ENCODE data around the gene MAPK8.

The MAPK8 gene

GRCh38 chr10:48464121-48464870 is 157.8 kb downstream of the MAPK8 start:
- no peak for DNase-seq (ENCODE audit: extremely low spot score)
- CTCF ChIA-PET: no interaction called here
- POLR2A ChIA-PET: interaction anchor here (0.8 kb wide), 1 partner anchor 60 kb away, joined by 3 read pairs; no protein-coding TSS in a partner anchor
- no peak for TF ChIP-seq FOXM1 (IDR thresholded peaks at IDR 0.05; ENCODE audit: borderline replicate concordance)
- TF ChIP-seq FOXK2 (IDR thresholded peaks at IDR 0.05): no peak
- no peak for TF ChIP-seq ELF4 (IDR thresholded peaks at IDR 0.05)
- no peak for TF ChIP-seq ZNF384 (IDR thresholded peaks at IDR 0.05)
- no peak for TF ChIP-seq SUZ12 (IDR thresholded peaks at IDR 0.05)
- TF ChIP-seq FOXA1 (IDR thresholded peaks at IDR 0.05): no peak
- TF ChIP-seq TARDBP (IDR thresholded peaks at IDR 0.05): no peak
- no peak for TF ChIP-seq L3MBTL2 (conservative IDR thresholded peaks at IDR 0.05)
- no peak for TF ChIP-seq BHLHE40 (IDR thresholded peaks at IDR 0.05; ENCODE audit: borderline replicate concordance)
- no peak for TF ChIP-seq PKNOX1 (IDR thresholded peaks at IDR 0.05)
- TF ChIP-seq NFRKB (IDR thresholded peaks at IDR 0.05): no peak
- TF ChIP-seq ARNT (IDR thresholded peaks at IDR 0.05): no peak
- TF ChIP-seq HDGF (IDR thresholded peaks at IDR 0.05; ENCODE audit: borderline replicate concordance): no peak
- no peak for TF ChIP-seq CTBP1 (IDR thresholded peaks at IDR 0.05; ENCODE audit: borderline replicate concordance)

- CTCF ChIA-PET: no interaction called here
- TF ChIP-seq NFRKB (IDR thresholded peaks at IDR 0.05): no peak
- TF ChIP-seq ELF4 (IDR thresholded peaks at IDR 0.05): no peak
- DNase-seq (ENCODE audit: extremely low spot score): no peak
- POLR2A ChIA-PET: no interaction called here
Measured at GRCh38 chr10:48464871-48465736, 158.6 kb downstream of the MAPK8 start.

- DNase-seq (ENCODE audit: extremely low spot score): no peak
- TF ChIP-seq SUZ12 (IDR thresholded peaks at IDR 0.05) (no peak), L3MBTL2 (conservative IDR thresholded peaks at IDR 0.05) (no peak), ELF4 (IDR thresholded peaks at IDR 0.05) (no peak)
- ChIA-PET POLR2A (no interaction called here), CTCF (no interaction called here)
Measured at GRCh38 chr10:48465860-48466521, 159.5 kb downstream of the MAPK8 start.

GRCh38 chr10:48466611-48467240 is 160.2 kb downstream of the MAPK8 start:
- DNase-seq (ENCODE audit: extremely low spot score): no peak
- ChIA-PET POLR2A (no interaction called here), CTCF (no interaction called here)
- TF ChIP-seq FOXM1 (IDR thresholded peaks at IDR 0.05; ENCODE audit: borderline replicate concordance): no peak
- TF ChIP-seq ELF4 (IDR thresholded peaks at IDR 0.05): no peak
- no peak for TF ChIP-seq L3MBTL2 (conservative IDR thresholded peaks at IDR 0.05)
- TF ChIP-seq NFRKB (IDR thresholded peaks at IDR 0.05): no peak
- no peak for TF ChIP-seq LEF1 (IDR thresholded peaks at IDR 0.05; ENCODE audit: borderline replicate concordance)
- no peak for TF ChIP-seq SP1 (IDR thresholded peaks at IDR 0.05)
- TF ChIP-seq BHLHE40 (IDR thresholded peaks at IDR 0.05; ENCODE audit: borderline replicate concordance): no peak

- ChIA-PET CTCF (no interaction called here), POLR2A (no interaction called here)
- TF ChIP-seq ELF4 (IDR thresholded peaks at IDR 0.05) (no peak), SUZ12 (IDR thresholded peaks at IDR 0.05) (no peak), PKNOX1 (IDR thresholded peaks at IDR 0.05) (no peak), ARNT (IDR thresholded peaks at IDR 0.05) (no peak), BHLHE40 (IDR thresholded peaks at IDR 0.05; ENCODE audit: borderline replicate concordance) (no peak), HDGF (IDR thresholded peaks at IDR 0.05; ENCODE audit: borderline replicate concordance) (no peak), CTBP1 (IDR thresholded peaks at IDR 0.05; ENCODE audit: borderline replicate concordance) (no peak), ZNF384 (IDR thresholded peaks at IDR 0.05) (no peak), FOXM1 (IDR thresholded peaks at IDR 0.05; ENCODE audit: borderline replicate concordance) (no peak), LEF1 (IDR thresholded peaks at IDR 0.05; ENCODE audit: borderline replicate concordance) (no peak), L3MBTL2 (conservative IDR thresholded peaks at IDR 0.05) (no peak), FOXA1 (IDR thresholded peaks at IDR 0.05) (no peak), TARDBP (IDR thresholded peaks at IDR 0.05) (no peak), NFRKB (IDR thresholded peaks at IDR 0.05) (no peak), SP1 (IDR thresholded peaks at IDR 0.05) (no peak), FOXK2 (IDR thresholded peaks at IDR 0.05) (no peak)
- no peak for DNase-seq (ENCODE audit: extremely low spot score)
Measured at GRCh38 chr10:48467669-48468068, 161.2 kb downstream of the MAPK8 start.

- DNase-seq (ENCODE audit: extremely low spot score): no peak
- ChIA-PET POLR2A (no interaction called here), CTCF (no interaction called here)
- TF ChIP-seq LEF1 (IDR thresholded peaks at IDR 0.05; ENCODE audit: borderline replicate concordance) (no peak), ELF4 (IDR thresholded peaks at IDR 0.05) (no peak), BHLHE40 (IDR thresholded peaks at IDR 0.05; ENCODE audit: borderline replicate concordance) (no peak), PKNOX1 (IDR thresholded peaks at IDR 0.05) (no peak), FOXA1 (IDR thresholded peaks at IDR 0.05) (no peak), SUZ12 (IDR thresholded peaks at IDR 0.05) (no peak), ZNF384 (IDR thresholded peaks at IDR 0.05) (no peak), ARNT (IDR thresholded peaks at IDR 0.05) (no peak)
Measured at GRCh38 chr10:48468130-48468790, 161.8 kb downstream of the MAPK8 start.
